Stomach (tissue), 9 donors: ENCODE results near the gene TMEM143. TPM values are rescaled to one million over a fixed set of nuclear protein-coding genes. Genes with fewer than 3 reads are reported as not detected.

ENCODE experiments used
- DNase-seq, 2 donors: peaks; one replicate each; pipeline versions ENCODE4 v3.0.0 to v3.0.0-alpha.2; 2013 to 2019
- H3K27ac ChIP-seq, 5 donors: fragments of 200-600 bp in 4 of 5; sonication (generic) in 4 of 5; one replicate each; pipeline ENCODE4 v1.5.1; 2013 to 2019; ENCODE audit warnings: mild to moderate bottlenecking in 1 of 5, moderate library complexity in 1 of 5
- H3K27me3 ChIP-seq, 3 donors: fragments of 200-600 bp; sonication (generic); one replicate each; pipeline ENCODE4 v1.5.1; 2017 to 2019; ENCODE audit warnings: mixed run types in 1 of 3
- H3K36me3 ChIP-seq, 4 donors: fragments of 200-600 bp; sonication (generic); 1 replicate in 3 of 4; 2 replicates in 1 of 4; pipeline ENCODE4 v1.5.1; 2016 to 2019
- H3K4me1 ChIP-seq, 4 donors: fragments of 200-600 bp; sonication (generic); one replicate each; pipeline ENCODE4 v1.5.1; 2016 to 2019
- H3K4me3 ChIP-seq, 4 donors: fragments of 200-600 bp; sonication (generic) in 3 of 4; one replicate each; pipeline ENCODE4 v1.5.1; 2016 to 2019; ENCODE audit warnings: mild to moderate bottlenecking in 1 of 4
- H3K9me3 ChIP-seq, 4 donors: fragments of 200-600 bp; sonication (generic); one replicate each; pipeline ENCODE4 v1.5.1; 2016 to 2019
- CTCF ChIP-seq, 7 experiments: fragments of 450-650 bp in 4 of 7; fragments of 200-600 bp in 3 of 7; sonication (generic) in 3 of 7; IDR thresholded peaks; one replicate each; pipeline ENCODE4 v1.5.1; 2016 to 2019; ENCODE audit warnings: antibody characterized with exemption in 7 of 7, control low read depth in 2 of 7, mild to moderate bottlenecking in 1 of 7
- EP300 ChIP-seq: sonication (generic); formaldehyde crosslinking; IDR thresholded peaks from one replicate; pipeline ENCODE4 v1.6.1; 2017; ENCODE audit warnings: antibody characterized with exemption
- POLR2A ChIP-seq, 4 donors: fragments of 450-650 bp; IDR thresholded peaks; one replicate each; pipeline ENCODE4 v1.6.1; 2016; ENCODE audit warnings: antibody characterized with exemption in 4 of 4, control low read depth in 2 of 4, mild to moderate bottlenecking in 1 of 4, moderate library complexity in 1 of 4
- POLR2AphosphoS5 ChIP-seq, 3 donors: sonication (generic); formaldehyde crosslinking; IDR thresholded peaks; one replicate each; pipeline ENCODE4 v1.6.1; 2016; ENCODE audit warnings: antibody characterized with exemption in 3 of 3
- WGBS, 5 donors: extraction: QIAGEN DNeasy Blood & Tissue Kit in 3 of 5; methylation state at CpG; one replicate each; pipeline versions ENCODE4 v1.1.5 to v1.1.7; 2013 to 2018; 5-methylcytosine and 5-hydroxymethylcytosine counted together
- intact Hi-C: fragments of 100-400 bp; cut with DNase I; formaldehyde crosslinking; loops from one replicate; pipeline ENCODE4 v1.15.1; 2023; ENCODE audit warnings: low total_unique reads
- polyA plus RNA-seq, 3 donors: library from polyadenylated mRNA; stranded (reverse); fragments of 200-250 nt; gene quantifications; one replicate each; pipeline ENCODE4 v1.2.3, GENCODE V29; 2013
- total RNA-seq, 5 donors: library from RNA; depleted of rRNA; stranded (reverse); fragments of >200 nt; gene quantifications; one replicate each; pipeline versions ENCODE4 v1.1.0 to v1.2.3, GENCODE V29; 2014 to 2016
- donor health status: healthy with polysubstance abuse.
- donor health status: Bipolar disorder and iron deficiency.
- donor health status: healthy.

TMEM143 gene
- total and polyA plus RNA-seq, 8 donors: 4.2 to 33.3 (median 10.0) TPM

DNA sequence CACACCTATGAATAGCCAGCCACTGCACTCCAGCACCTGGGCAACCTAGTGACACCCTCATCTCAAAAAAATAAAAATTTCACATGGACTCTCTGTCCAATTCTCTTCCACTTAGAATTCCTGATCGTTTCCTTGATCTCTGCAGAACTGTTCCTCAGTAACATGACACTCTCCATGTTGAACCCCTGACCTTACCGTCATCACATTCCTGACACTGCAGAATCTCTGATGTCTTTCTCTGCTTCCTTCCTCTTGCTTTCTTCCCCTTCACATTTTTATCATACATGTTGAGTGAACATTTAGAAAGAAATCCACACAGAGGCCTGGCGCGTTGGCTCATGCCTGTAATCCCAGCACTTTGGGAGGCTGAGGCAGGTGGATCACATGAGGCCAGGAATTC, 78.8 kb downstream of the TMEM143 start:
- Histone ChIP-seq H3K4me3 (no peak overlapping the region), H3K27ac (no peak overlapping the region), H3K9me3 (peaks cover 0 to 29% (median 22%) of the 10 kb centered on the region in 4 donors), H3K27me3 (peaks cover 0 to under 1% (median 0%) of the 10 kb centered on the region in 3 donors), H3K4me1 (no peaks in the 10 kb centered on the region), H3K36me3 (peaks cover 0 to 30% (median 0%) of the 10 kb centered on the region in 4 donors)
- intact Hi-C loops: no loop called here
- TF ChIP-seq POLR2AphosphoS5 (IDR thresholded peaks at IDR 0.05) (no peak), CTCF (IDR thresholded peaks at IDR 0.05) (no peak), POLR2A (IDR thresholded peaks at IDR 0.05) (no peak), EP300 (no peak)
- 75 to 83% (median 79%) methylated on average over 4 of the region's 4 CpGs for WGBS, 5 donors
- no peak for DNase-seq

DNA sequence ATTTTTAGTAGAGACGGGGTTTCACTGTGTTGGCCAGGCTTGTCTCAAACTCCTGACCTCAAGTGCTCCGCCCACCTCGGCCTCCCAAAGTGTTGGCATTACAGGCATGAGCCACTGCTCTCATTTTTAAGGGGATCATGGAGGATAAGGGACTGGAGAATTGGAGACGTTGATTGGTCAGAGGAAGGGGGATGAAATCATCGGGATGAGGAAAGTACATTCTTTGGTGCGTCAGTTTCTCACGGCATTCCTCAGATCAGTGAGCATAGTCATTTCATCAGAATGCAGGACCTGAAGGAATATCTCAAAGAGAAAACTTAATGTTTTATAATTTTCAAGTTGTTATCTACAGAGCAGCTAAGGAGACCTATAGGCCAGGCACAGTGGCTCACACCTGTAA, 79.8 kb downstream of the TMEM143 start:
- Histone ChIP-seq H3K27me3 (no peaks in the 10 kb centered on the region), H3K4me3 (no peak overlapping the region), H3K27ac (no peak overlapping the region), H3K4me1 (no peaks in the 10 kb centered on the region), H3K9me3 (peaks cover 0 to 29% (median 22%) of the 10 kb centered on the region in 4 donors), H3K36me3 (peaks cover 0 to 30% (median 0%) of the 10 kb centered on the region in 4 donors)
- 92 to 96% (median 95%) methylated on average over 7 of the region's 7 CpGs for WGBS, 5 donors
- intact Hi-C loops: no loop called here
- TF ChIP-seq POLR2AphosphoS5 (IDR thresholded peaks at IDR 0.05) (no peak), CTCF (IDR thresholded peaks at IDR 0.05) (no peak), POLR2A (IDR thresholded peaks at IDR 0.05) (no peak), EP300 (no peak)
- DNase-seq: no peak

Other genes with a start within 250 kb of the TMEM143 start
- gene LIG1, start 193.6 kb downstream of the TMEM143 start, total RNA-seq: 10 to 100 TPM; 16.0 to 35.6 (median 19.7) TPM
- 10 to 100 TPM; 15.9 to 48.2 (median 16.8) TPM for gene LIG1, start 193.6 kb downstream of the TMEM143 start, polyA plus RNA-seq
- 10 to 100 TPM in 2 of 5 donors, 1 to 10 TPM in 3; 1.3 to 28.0 (median 4.0) TPM for gene ZSWIM9, start 193.3 kb downstream of the TMEM143 start, total RNA-seq
- gene ZSWIM9, start 193.3 kb downstream of the TMEM143 start, polyA plus RNA-seq: 1 to 10 TPM; 3.0 to 6.9 (median 3.5) TPM
- 10 to 100 TPM in 4 of 5 donors, 1 to 10 TPM in 1; 5.2 to 63.6 (median 39.4) TPM for gene CARD8, start 108.0 kb downstream of the TMEM143 start, total RNA-seq
- gene CARD8, start 108.0 kb downstream of the TMEM143 start, polyA plus RNA-seq: 10 to 100 TPM; 16.0 to 20.7 (median 17.1) TPM
- under 1 TPM in 1 of 5 donors, not detected in 4; 0.55 TPM for gene ZNF114, start 93.9 kb downstream of the TMEM143 start, total RNA-seq
- under 1 TPM in 1 of 3 donors, not detected in 2; 0.10 TPM for gene ZNF114, start 93.9 kb downstream of the TMEM143 start, polyA plus RNA-seq
- gene EMP3, start 38.4 kb downstream of the TMEM143 start, total RNA-seq: 10 to 100 TPM in 4 of 5 donors, 1 to 10 TPM in 1; 6.4 to 57.2 (median 27.5) TPM
- 10 to 100 TPM; 46.4 to 61.4 (median 53.7) TPM for gene EMP3, start 38.4 kb downstream of the TMEM143 start, polyA plus RNA-seq
- not detected for gene SYNGR4, start 427 bp upstream of the TMEM143 start, total RNA-seq
- not detected for gene SYNGR4, start 427 bp upstream of the TMEM143 start, polyA plus RNA-seq
- gene KDELR1, start 27.6 kb upstream of the TMEM143 start, total RNA-seq: 100 to 1,000 TPM in 1 of 5 donors, 10 to 100 TPM in 4; 45.8 to 123 (median 67.7) TPM
- 10 to 100 TPM; 69.8 to 93.8 (median 72.0) TPM for gene KDELR1, start 27.6 kb upstream of the TMEM143 start, polyA plus RNA-seq
- 1 to 10 TPM in 1 of 5 donors, under 1 TPM in 2, not detected in 2; 0.14 to 1.8 (median 0.37) TPM for gene GRIN2D, start 29.7 kb upstream of the TMEM143 start, total RNA-seq
- gene GRIN2D, start 29.7 kb upstream of the TMEM143 start, polyA plus RNA-seq: under 1 TPM in 2 of 3 donors, not detected in 1; 0.06 to 0.10 TPM
- 10 to 100 TPM in 4 of 5 donors, 1 to 10 TPM in 1; 5.8 to 49.4 (median 18.5) TPM for gene GRWD1, start 82.0 kb upstream of the TMEM143 start, total RNA-seq
- 10 to 100 TPM in 2 of 3 donors, 1 to 10 TPM in 1; 7.6 to 13.9 (median 12.8) TPM for gene GRWD1, start 82.0 kb upstream of the TMEM143 start, polyA plus RNA-seq
- 1 to 10 TPM in 2 of 5 donors, under 1 TPM in 1, not detected in 2; 0.92 to 4.6 (median 1.0) TPM for gene KCNJ14, start 91.6 kb upstream of the TMEM143 start, total RNA-seq
- under 1 TPM in 2 of 3 donors, not detected in 1; 0.19 to 0.75 TPM for gene KCNJ14, start 91.6 kb upstream of the TMEM143 start, polyA plus RNA-seq
- gene CYTH2, start 105.4 kb upstream of the TMEM143 start, total RNA-seq: 100 to 1,000 TPM in 2 of 5 donors, 10 to 100 TPM in 3; 39.3 to 229 (median 75.9) TPM
- gene CYTH2, start 105.4 kb upstream of the TMEM143 start, polyA plus RNA-seq: 10 to 100 TPM; 46.3 to 63.7 (median 48.8) TPM
- 10 to 100 TPM in 1 of 5 donors, 1 to 10 TPM in 1, under 1 TPM in 2, not detected in 1; 0.45 to 23.5 (median 1.1) TPM for gene LMTK3, start 147.9 kb upstream of the TMEM143 start, total RNA-seq
- gene LMTK3, start 147.9 kb upstream of the TMEM143 start, polyA plus RNA-seq: 1 to 10 TPM; 1.1 to 3.5 (median 2.8) TPM
- 1 to 10 TPM in 2 of 5 donors, not detected in 3; 2.6 to 3.1 TPM for gene SULT2B1, start 188.2 kb upstream of the TMEM143 start, total RNA-seq
- gene SULT2B1, start 188.2 kb upstream of the TMEM143 start, polyA plus RNA-seq: 10 to 100 TPM in 1 of 3 donors, 1 to 10 TPM in 2; 2.0 to 46.8 (median 5.0) TPM
- gene SPACA4, start 242.8 kb upstream of the TMEM143 start, total RNA-seq: not detected
- not detected for gene SPACA4, start 242.8 kb upstream of the TMEM143 start, polyA plus RNA-seq